NCI-H2107 treated with DMSO at 0.1 percent for 48 hours (cell line): ENCODE results near the gene POU2AF1.

Source experiments
- DNase-seq: peaks from one replicate; lab custom pipeline; 2025; ENCODE audit not compliant: unreplicated experiment; lab: John Stamatoyannopoulos, UW

The POU2AF1 gene

GRCh38 chr11:111378861-111379601 lies at the start of gene POU2AF1:
Gene POU2AF1, minus strand, starts transcription at chr11:111379275. Its CDS starts 98 bp downstream, at chr11:111379177.
- DNase-seq = peak; percentile 58

GRCh38 chr11:111428113-111428876 lies 49.2 kb upstream of the POU2AF1 start:
- DNase-seq = no peak

GRCh38 chr11:111427471-111427912 lies 48.4 kb upstream of the POU2AF1 start:
- DNase-seq = peak; percentile 78

- peak; percentile 77 for DNase-seq
Observed at GRCh38 chr11:111426617-111427016, 47.5 kb upstream of the POU2AF1 start.

GRCh38 chr11:111423250-111423615 lies 44.2 kb upstream of the POU2AF1 start:
- no peak for DNase-seq

- peak; percentile 49 for DNase-seq
Observed at GRCh38 chr11:111422494-111423249, 43.6 kb upstream of the POU2AF1 start.

- DNase-seq = no peak
Observed at GRCh38 chr11:111421251-111421650, 42.2 kb upstream of the POU2AF1 start.

- DNase-seq = no peak
Observed at GRCh38 chr11:111419641-111420327, 40.7 kb upstream of the POU2AF1 start.

GRCh38 chr11:111419181-111419580 lies 40.1 kb upstream of the POU2AF1 start:
- DNase-seq = no peak

GRCh38 chr11:111418436-111418787 lies 39.3 kb upstream of the POU2AF1 start:
- no peak for DNase-seq

- DNase-seq = no peak
Observed at GRCh38 chr11:111417766-111418435, 38.8 kb upstream of the POU2AF1 start.

GRCh38 chr11:111417011-111417765 lies 38.1 kb upstream of the POU2AF1 start:
- peak; percentile 10 for DNase-seq

GRCh38 chr11:111416231-111416960 lies 37.3 kb upstream of the POU2AF1 start:
- no peak for DNase-seq

GRCh38 chr11:111414936-111415335 lies 35.9 kb upstream of the POU2AF1 start:
- no peak for DNase-seq

GRCh38 chr11:111414267-111414931 lies 35.3 kb upstream of the POU2AF1 start:
- no peak for DNase-seq

GRCh38 chr11:111413849-111414248 lies 34.8 kb upstream of the POU2AF1 start:
- DNase-seq = no peak

GRCh38 chr11:111412293-111412692 lies 33.2 kb upstream of the POU2AF1 start:
- DNase-seq = no peak

- no peak for DNase-seq
Observed at GRCh38 chr11:111411456-111411855, 32.4 kb upstream of the POU2AF1 start.

GRCh38 chr11:111410951-111411350 lies 31.9 kb upstream of the POU2AF1 start:
- DNase-seq = no peak
